Smooth muscle cell (in vitro differentiated cells): ENCODE data around the gene ADGRG1. TPM values are rescaled to one million over a fixed set of nuclear protein-coding genes. Genes with fewer than 3 reads are reported as not detected.

Source experiments
- DNase-seq: peaks from one replicate; lab custom pipeline; 2025; ENCODE audit not compliant: unreplicated experiment; lab: John Stamatoyannopoulos, UW
- H2AFZ ChIP-seq: fragments of 200-600 bp; sonication (generic); 2 replicates; pipeline ENCODE4 v1.6.0; 2016; ENCODE audit warnings: antibody characterized with exemption, low read depth, mild to moderate bottlenecking
- H3F3A ChIP-seq: fragments of 200-600 bp; sonication (generic); 2 replicates; pipeline ENCODE4 v1.6.0; 2017; ENCODE audit warnings: antibody characterized with exemption, low read depth
- H3K27ac ChIP-seq: fragments of 200-600 bp; sonication (generic); 2 replicates; pipeline ENCODE4 v1.5.1; 2016; ENCODE audit warnings: low read depth, mild to moderate bottlenecking
- H3K27me3 ChIP-seq: fragments of 200-600 bp; sonication (generic); 2 replicates; pipeline ENCODE4 v1.6.1; 2016; ENCODE audit warnings: low read depth, mild to moderate bottlenecking
- H3K36me3 ChIP-seq: fragments of 200-600 bp; sonication (generic); 2 replicates; pipeline ENCODE4 v1.5.1; 2016; ENCODE audit warnings: low read depth
- H3K4me1 ChIP-seq: fragments of 200-600 bp; sonication (generic); 2 replicates; pipeline ENCODE4 v1.5.1; 2016; ENCODE audit warnings: low read depth
- H3K4me2 ChIP-seq: fragments of 200-600 bp; sonication (generic); 2 replicates; pipeline ENCODE4 v1.6.0; 2016; ENCODE audit warnings: mild to moderate bottlenecking
- H3K4me3 ChIP-seq: fragments of 200-600 bp; sonication (generic); 2 replicates; pipeline ENCODE4 v1.5.1; 2016; ENCODE audit warnings: mild to moderate bottlenecking
- H3K79me2 ChIP-seq: fragments of 200-600 bp; sonication (generic); 2 replicates; pipeline ENCODE4 v1.6.0; 2016; ENCODE audit warnings: low read depth, mild to moderate bottlenecking
- H3K9ac ChIP-seq: fragments of 200-600 bp; sonication (generic); 2 replicates; pipeline ENCODE4 v1.6.0; 2016; ENCODE audit warnings: low read depth
- H3K9me3 ChIP-seq: fragments of 200-600 bp; sonication (generic); replicated peaks from 2 replicates; pipeline ENCODE4 v1.5.1; 2016; ENCODE audit warnings: low read depth
- H4K20me1 ChIP-seq: fragments of 200-600 bp; sonication (generic); 2 replicates; pipeline ENCODE4 v1.6.0; 2016; ENCODE audit warnings: low read depth
- WGBS: methylation state at CpG from one replicate; pipeline ENCODE4 v1.1.7; 2016; ENCODE audit warnings: low lambda C conversion rate; 5-methylcytosine and 5-hydroxymethylcytosine counted together
- polyA plus RNA-seq: library from polyadenylated mRNA; unstranded; fragments of >200 nt; fragmentation: Nextera tagmentation; extraction: Ambion mirVana; gene quantifications from 2 replicates; pipeline ENCODE4 v1.2.1, GENCODE V29; 2016
- total RNA-seq: library from RNA; depleted of rRNA; stranded (reverse); fragments of >200 nt; gene quantifications from 2 replicates; pipeline ENCODE4 v1.2.3, GENCODE V29; 2014
- TF ChIP-seq, protein P1 (sequence below): fragments of 200-600 bp; sonication (generic); IDR thresholded peaks from 2 replicates; pipeline ENCODE4 v1.5.1; 2017; ENCODE audit warnings: borderline replicate concordance, mild to moderate bottlenecking, antibody characterized with exemption; ENCODE audit not compliant: insufficient read depth, poor library complexity, severe bottlenecking

The ADGRG1 gene
- total and polyA plus RNA-seq, 2 experiments from 2014 or later = 15.3 to 32.0 TPM

DNA sequence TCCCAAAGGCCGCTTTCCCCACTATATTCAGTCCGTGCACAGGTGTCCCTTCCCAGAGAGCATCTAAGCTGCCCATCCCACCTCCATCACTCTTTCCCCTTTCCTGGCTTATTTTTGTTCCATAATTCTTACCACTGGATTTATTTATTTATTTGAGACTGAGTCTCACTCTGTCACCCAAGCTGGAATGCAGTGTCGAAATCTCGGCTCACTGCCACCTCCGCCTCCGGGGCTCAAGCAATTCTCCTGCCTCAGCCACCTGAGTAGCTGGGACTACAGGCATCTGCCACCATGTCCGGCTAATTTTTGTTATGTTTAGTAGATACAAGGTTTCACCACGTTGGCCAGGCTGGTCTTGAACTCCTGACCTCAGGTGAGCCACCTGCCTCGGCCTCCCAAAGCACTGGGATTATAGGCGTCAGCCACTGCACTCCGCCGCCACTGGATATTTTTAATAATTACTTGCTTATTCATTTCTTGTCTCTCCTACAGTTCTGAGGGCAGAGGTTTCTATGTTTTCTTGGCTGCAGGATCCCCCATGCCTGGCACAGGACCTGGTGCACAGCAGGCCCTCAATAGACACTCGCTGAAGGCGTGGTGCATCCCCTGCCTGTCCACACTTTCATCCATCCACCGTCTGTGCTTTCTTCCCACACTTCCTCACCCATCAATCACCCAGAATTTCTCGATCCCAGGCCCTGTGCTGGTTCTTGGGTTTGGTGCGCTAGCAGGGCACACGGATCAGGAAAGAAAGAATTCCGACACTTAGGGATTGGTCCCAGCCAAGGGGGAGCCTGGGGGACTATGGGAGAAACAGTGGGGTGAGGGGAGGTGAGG lies 9.9 kb upstream of the ADGRG1 start:
- no peaks in the 10 kb centered on the region for H3K27me3 ChIP-seq
- peaks cover 12% of the 10 kb centered on the region for H3F3A ChIP-seq
- 88% methylated on average over 19 of the region's 19 CpGs for WGBS
- H3K36me3 ChIP-seq = no peaks in the 10 kb centered on the region
- no peak overlapping the region for H3K4me3 ChIP-seq
- no peak overlapping the region for H3K9ac ChIP-seq
- H3K27ac ChIP-seq = peak overlapping the region; percentile 4
- H3K79me2 ChIP-seq = no peaks in the 10 kb centered on the region
- no peak for DNase-seq
- no peak overlapping the region for H2AFZ ChIP-seq
- no peaks in the 10 kb centered on the region for H3K9me3 ChIP-seq
- TF ChIP-seq, protein P1, sequence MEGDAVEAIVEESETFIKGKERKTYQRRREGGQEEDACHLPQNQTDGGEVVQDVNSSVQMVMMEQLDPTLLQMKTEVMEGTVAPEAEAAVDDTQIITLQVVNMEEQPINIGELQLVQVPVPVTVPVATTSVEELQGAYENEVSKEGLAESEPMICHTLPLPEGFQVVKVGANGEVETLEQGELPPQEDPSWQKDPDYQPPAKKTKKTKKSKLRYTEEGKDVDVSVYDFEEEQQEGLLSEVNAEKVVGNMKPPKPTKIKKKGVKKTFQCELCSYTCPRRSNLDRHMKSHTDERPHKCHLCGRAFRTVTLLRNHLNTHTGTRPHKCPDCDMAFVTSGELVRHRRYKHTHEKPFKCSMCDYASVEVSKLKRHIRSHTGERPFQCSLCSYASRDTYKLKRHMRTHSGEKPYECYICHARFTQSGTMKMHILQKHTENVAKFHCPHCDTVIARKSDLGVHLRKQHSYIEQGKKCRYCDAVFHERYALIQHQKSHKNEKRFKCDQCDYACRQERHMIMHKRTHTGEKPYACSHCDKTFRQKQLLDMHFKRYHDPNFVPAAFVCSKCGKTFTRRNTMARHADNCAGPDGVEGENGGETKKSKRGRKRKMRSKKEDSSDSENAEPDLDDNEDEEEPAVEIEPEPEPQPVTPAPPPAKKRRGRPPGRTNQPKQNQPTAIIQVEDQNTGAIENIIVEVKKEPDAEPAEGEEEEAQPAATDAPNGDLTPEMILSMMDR = no peak
- no peaks in the 10 kb centered on the region for H3K4me1 ChIP-seq
- no peaks in the 10 kb centered on the region for H4K20me1 ChIP-seq
- no peak overlapping the region for H3K4me2 ChIP-seq

DNA sequence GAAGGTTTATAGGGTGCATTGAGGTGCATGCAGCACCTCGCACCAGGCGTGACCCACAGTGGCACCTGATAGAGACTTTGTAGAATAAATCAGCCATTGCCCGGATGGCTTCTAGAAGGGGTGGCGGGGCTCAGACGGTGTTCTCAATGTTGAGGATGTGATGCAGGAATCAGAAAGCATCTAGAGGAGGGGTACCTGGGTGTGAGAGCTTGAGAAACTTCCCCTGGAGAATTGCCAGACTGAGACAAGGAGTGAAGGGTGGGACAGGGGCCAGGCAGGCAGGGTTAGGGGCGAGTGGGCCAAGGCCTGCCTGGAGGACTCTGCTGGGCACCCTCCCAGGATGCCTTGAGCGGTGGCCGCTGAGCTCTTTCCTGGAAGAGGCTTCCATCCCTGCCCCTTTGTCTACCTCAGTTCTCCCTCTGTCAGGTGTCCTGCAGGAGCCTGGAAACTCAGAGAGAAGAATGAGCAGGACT lies 9.3 kb upstream of the ADGRG1 start:
- DNase-seq = no peak
- H3K9ac ChIP-seq = no peak overlapping the region
- H3K9me3 ChIP-seq = no peaks in the 10 kb centered on the region
- H2AFZ ChIP-seq = no peak overlapping the region
- peak overlapping the region; percentile 82 for H3K27ac ChIP-seq
- WGBS = 92% methylated on average over 8 of the region's 8 CpGs
- H4K20me1 ChIP-seq = no peaks in the 10 kb centered on the region
- H3F3A ChIP-seq = peaks cover 18% of the 10 kb centered on the region
- peaks cover under 1% of the 10 kb centered on the region for H3K4me1 ChIP-seq
- no peaks in the 10 kb centered on the region for H3K27me3 ChIP-seq
- no peaks in the 10 kb centered on the region for H3K36me3 ChIP-seq
- no peak overlapping the region for H3K4me2 ChIP-seq
- no peak overlapping the region for H3K4me3 ChIP-seq
- no peaks in the 10 kb centered on the region for H3K79me2 ChIP-seq
- TF ChIP-seq, protein P1 = no peak

DNA sequence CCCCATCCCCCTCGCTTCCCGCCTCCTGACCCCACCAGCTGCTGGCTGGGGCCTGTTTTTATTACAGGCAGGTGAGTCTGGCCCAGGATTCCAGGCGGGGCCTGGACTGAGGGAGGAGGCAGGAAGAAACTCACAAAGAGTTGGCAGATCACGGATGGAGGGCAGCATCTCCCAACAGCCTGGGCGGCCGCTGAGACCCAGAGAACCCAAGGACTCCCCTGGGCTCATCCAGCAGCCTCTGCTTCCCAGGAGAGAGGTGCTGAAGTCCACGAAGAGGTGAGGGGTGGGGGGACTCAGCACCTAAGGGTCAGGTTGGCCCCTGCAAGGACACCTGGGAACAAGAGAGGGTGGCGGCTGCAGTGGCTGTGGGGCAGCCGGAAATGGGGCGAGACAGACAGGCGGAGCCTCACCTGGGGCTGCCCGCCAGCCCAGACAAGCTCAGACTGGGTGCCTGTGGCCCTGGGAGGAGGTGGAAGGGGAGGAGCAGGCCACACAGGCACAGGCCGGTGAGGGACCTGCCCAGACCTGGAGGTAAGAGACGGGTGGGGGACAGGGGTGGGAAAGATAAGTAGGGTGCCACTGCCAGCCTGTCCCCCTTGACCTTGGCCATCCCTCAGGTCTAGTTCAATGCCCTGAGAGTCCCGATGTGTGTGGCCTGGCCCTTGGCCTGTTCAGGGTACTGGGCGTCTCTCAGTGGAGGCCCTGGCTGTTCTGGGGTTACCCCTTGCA lies 8.7 kb upstream of the ADGRG1 start:
- Histone ChIP-seq H3F3A (peaks cover 19% of the 10 kb centered on the region), H3K4me3 (peak overlapping the region; percentile 34), H3K4me2 (peak overlapping the region; percentile 46), H3K79me2 (no peaks in the 10 kb centered on the region), H3K27ac (peak overlapping the region; percentile 82), H3K36me3 (no peaks in the 10 kb centered on the region), H3K27me3 (no peaks in the 10 kb centered on the region), H3K4me1 (peaks cover 6% of the 10 kb centered on the region), H4K20me1 (no peaks in the 10 kb centered on the region), H2AFZ (no peak overlapping the region), H3K9me3 (no peaks in the 10 kb centered on the region), H3K9ac (no peak overlapping the region)
- 72% methylated on average over 16 of the region's 16 CpGs for WGBS
- no peak for DNase-seq
- TF ChIP-seq, protein P1 = no peak
